WERI-Rb-1 (cell line): ENCODE data around the gene LCK.
"Not testable (repeated sequence)": the region's sequence is repeated elsewhere in the genome, so short reads cannot be mapped to it uniquely, and the experiment has no call there.

Experiments used
- DNase-seq: peaks from one replicate; pipeline ENCODE4 v3.0.0-alpha.2; 2020
- H3K27ac ChIP-seq: fragments of 250-450 bp; sonication (Bioruptor Pico); 2 replicates; pipeline ENCODE4 v1.5.1; 2020; ENCODE audit warnings: mild to moderate bottlenecking, moderate library complexity
- H3K27me3 ChIP-seq: fragments of 250-450 bp; sonication (Bioruptor Pico); 2 replicates; pipeline ENCODE4 v1.5.1; 2021; ENCODE audit warnings: mild to moderate bottlenecking, low read depth, moderate library complexity; ENCODE audit not compliant: insufficient read depth, severe bottlenecking
- H3K36me3 ChIP-seq: fragments of 250-450 bp; sonication (Bioruptor Pico); 2 replicates; pipeline ENCODE4 v1.5.1; 2020; ENCODE audit warnings: mild to moderate bottlenecking, moderate library complexity
- H3K4me3 ChIP-seq: 2 replicates; pipeline ENCODE4 v1.5.1; 2011; ENCODE audit warnings: low read depth, mild to moderate bottlenecking, control low read depth, low read length
- H3K9me3 ChIP-seq: fragments of 250-450 bp; sonication (Bioruptor Pico); 2 replicates; pipeline ENCODE4 v1.5.1; 2021; ENCODE audit warnings: mild to moderate bottlenecking, moderate library complexity; ENCODE audit not compliant: severe bottlenecking
- TF ChIP-seq, protein P1 (sequence below): IDR thresholded peaks from 2 replicates; pipeline ENCODE4 v1.5.1; 2011; ENCODE audit warnings: low read depth, mild to moderate bottlenecking, control low read depth, inconsistent platforms, low read length

The LCK gene

DNA sequence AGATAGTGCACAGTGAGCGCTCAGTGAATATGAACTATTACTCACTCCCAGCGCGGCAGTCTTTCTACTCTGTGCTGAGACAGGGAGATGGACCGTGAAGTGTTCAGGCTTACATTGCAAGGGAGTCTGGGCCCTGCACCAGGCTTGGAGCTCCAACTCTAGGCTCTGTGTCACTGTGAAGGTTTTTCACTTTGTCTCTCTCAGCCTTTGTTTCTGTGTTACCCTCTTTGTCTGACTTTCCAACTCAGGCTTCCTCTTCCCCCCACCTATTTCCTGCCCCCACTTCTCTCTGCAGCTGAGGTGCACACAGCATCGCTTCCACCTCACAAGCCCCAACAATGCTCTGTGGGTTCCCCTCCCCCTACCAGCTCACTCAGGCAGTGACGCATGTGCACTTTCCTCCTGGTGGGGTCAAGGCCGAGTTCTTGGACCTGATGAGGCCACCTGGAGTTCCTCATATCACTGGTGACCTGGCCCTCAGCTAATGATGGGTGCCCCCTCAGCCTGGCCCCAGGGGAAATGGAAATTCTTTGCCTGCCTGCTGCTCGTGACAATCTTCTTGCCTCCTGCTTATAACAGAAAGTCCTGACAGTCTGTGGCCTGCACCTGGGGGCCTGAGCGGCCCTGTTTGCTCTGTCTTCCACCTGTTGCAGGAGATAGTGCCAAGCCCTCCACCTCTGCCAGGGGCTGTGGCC, 1.1 kb upstream of the LCK start:
- Histone ChIP-seq H3K36me3 (no peaks in the 10 kb centered on the region), H3K9me3 (no peaks in the 10 kb centered on the region), H3K27ac (no peak overlapping the region), H3K27me3 (no peaks in the 10 kb centered on the region), H3K4me3 (no peak overlapping the region)
- TF ChIP-seq, protein P1, sequence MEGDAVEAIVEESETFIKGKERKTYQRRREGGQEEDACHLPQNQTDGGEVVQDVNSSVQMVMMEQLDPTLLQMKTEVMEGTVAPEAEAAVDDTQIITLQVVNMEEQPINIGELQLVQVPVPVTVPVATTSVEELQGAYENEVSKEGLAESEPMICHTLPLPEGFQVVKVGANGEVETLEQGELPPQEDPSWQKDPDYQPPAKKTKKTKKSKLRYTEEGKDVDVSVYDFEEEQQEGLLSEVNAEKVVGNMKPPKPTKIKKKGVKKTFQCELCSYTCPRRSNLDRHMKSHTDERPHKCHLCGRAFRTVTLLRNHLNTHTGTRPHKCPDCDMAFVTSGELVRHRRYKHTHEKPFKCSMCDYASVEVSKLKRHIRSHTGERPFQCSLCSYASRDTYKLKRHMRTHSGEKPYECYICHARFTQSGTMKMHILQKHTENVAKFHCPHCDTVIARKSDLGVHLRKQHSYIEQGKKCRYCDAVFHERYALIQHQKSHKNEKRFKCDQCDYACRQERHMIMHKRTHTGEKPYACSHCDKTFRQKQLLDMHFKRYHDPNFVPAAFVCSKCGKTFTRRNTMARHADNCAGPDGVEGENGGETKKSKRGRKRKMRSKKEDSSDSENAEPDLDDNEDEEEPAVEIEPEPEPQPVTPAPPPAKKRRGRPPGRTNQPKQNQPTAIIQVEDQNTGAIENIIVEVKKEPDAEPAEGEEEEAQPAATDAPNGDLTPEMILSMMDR, result no peak
- no peak for DNase-seq

DNA sequence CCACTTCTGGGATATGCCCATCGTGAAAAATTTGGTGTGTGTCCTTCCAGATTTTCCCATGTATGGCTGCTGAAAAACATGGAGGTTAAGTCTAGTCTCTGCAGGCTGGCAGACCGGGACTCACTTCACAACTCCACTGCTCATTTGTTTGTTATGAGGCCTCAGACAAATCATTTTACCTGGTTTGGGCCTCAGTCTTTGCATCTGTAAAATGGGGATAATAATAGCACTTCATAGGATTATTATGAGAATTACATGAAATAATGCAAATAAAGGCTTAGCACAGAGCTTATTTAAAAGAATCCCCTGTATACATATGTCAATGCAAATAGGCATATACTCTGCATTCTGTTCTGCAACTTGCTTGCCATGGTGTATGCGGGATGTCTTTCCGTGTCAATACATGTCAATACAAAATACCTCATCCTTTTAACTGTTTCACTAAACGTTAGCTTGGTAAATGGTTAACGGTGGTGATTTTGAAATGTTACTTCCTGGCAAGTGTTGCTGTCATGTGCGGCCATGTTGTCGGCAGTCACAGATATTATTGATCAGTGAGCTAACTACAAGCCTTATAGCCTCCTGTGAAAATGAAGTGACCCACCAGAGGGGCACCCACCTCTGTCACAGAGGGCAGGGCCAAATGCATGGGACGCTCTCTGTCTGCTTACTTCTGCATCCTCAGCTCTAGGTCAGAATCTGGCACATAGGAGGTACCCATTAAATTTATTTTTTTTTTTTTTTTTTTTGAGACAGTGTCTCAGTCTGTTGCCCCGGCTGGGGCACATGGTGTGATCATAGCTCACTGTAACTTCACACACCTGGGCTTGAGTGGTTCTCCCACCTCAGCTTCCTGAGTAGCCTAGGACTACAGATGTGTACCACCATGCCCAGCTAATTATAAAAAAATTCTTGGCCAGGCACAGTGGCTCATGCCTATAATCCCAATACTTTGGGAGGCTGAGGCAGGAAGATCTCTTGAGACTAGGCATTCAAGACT, 4.3 kb downstream of the LCK start:
- H3K36me3 ChIP-seq, result no peaks in the 10 kb centered on the region
- H3K27me3 ChIP-seq, result no peaks in the 10 kb centered on the region
- H3K4me3 ChIP-seq, result no peak overlapping the region
- no peak overlapping the region for H3K27ac ChIP-seq
- no peak for DNase-seq
- TF ChIP-seq, protein P1, result no peak
- no peaks in the 10 kb centered on the region for H3K9me3 ChIP-seq

DNA sequence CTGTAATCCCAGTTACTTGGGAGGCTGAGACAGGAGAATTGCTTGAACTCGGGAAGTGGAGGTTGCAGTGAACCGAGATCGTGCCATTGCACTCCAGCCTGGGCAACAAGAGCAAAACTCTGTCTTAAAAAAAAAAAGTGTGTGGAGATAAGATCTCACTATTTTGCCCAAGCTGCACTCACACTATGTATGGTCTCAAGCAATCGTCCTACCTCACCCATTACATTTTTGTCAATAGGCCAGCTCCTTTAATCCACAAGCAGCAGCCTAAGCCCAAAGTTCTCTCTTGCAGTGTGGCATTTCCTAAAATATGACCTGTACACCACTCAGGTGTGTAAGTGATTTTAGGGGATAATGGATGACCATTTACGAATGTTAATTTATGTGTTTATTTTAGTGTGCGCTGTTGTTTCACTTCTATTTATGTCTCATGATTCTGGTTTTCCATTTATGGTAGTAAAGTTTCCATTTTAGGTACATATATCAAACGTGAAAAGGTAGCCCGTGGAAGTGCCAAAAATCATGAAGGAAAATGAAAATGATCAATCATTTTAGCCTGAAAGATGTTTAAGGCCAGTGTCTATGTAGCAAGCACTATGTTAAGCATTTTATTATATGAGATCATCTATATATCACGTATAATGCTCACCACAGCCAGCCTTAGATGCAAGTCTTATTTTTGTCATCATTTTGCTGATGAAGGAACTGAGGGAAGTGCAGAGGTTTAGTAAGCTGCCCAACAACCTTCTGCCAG, 5.6 kb downstream of the LCK start:
- Histone ChIP-seq H3K36me3 (no peaks in the 10 kb centered on the region), H3K27me3 (no peaks in the 10 kb centered on the region), H3K4me3 (no peak overlapping the region), H3K27ac (no peak overlapping the region), H3K9me3 (no peaks in the 10 kb centered on the region)
- DNase-seq, result no peak
- TF ChIP-seq, protein P1, result no peak

DNA sequence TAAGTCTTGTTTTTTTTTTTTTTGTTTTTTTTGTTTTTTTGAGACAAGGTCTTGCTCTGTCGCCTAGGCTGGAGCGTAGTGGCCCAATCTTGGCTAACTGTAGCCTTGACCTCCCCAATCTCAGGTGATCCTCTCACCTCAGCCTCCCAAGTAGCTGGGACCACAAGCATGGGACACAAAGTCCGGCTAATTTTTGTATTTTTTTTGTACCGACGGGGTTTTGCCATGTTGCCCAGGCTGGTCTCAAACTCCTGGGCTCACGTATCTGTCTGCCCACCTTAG, 6.1 kb downstream of the LCK start:
- no peak for DNase-seq
- Histone ChIP-seq H3K27me3 (no peaks in the 10 kb centered on the region), H3K27ac (no peak overlapping the region), H3K4me3 (no peak overlapping the region), H3K9me3 (no peaks in the 10 kb centered on the region), H3K36me3 (no peaks in the 10 kb centered on the region)
- TF ChIP-seq, protein P1, result no peak

DNA sequence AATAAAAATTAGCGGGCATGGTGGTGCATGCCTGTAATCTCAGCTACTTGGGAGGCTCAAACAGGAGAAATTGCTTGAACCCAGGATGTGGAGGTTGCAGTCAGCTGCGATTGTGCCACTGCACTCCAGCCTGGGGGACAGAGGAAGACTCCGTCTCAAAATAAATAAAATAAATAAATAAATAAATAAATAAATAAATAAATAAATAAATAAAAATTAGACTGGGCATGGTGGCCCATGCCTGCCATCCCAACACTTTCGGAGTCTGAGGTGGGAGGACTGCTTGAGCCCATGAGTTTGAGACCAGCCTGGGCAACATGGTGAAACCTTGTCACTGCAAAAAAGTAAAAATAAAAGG, 12.2 kb downstream of the LCK start:
- DNase-seq, H3K4me3 ChIP-seq, H3K9me3 ChIP-seq, H3K27me3 ChIP-seq, H3K36me3 ChIP-seq, H3K27ac ChIP-seq: not testable (repeated sequence)

DNA sequence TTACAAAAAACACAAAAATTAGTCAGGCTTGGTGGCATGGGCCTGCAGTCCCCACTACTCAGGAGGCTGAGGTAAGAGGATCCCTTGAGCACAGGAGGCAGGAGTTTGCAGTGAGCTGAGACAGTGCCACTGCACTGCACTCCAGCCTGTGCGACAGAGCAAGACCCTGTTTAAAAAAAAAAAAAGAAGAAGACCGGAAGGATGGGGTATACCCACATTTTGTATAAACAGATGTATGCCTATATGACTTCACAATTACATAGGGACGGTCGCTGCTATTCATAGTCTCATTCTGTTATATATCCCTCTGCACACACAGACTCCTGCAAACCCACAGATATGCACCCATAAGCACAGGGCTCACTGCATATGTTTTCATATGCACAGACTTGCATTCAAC, 12.7 kb downstream of the LCK start:
- Histone ChIP-seq H3K9me3 (no peaks in the 10 kb centered on the region), H3K36me3 (no peaks in the 10 kb centered on the region), H3K4me3 (no peak overlapping the region), H3K27me3 (no peaks in the 10 kb centered on the region), H3K27ac (no peak overlapping the region)
- TF ChIP-seq, protein P1, result no peak
- no peak for DNase-seq
